Activated CD8-positive, alpha-beta T cell treated with anti-CD3 and anti-CD28 coated beads, Interleukin-2, amount 10 ng/mL, durations not matched to agents 7 days and 5 days (primary cell): ENCODE measurements around the gene HMX3. TPM values are rescaled to one million over a fixed set of nuclear protein-coding genes. Genes with fewer than 3 reads are reported as not detected.
A peak's percentile ranks its signal among the peaks of the same experiment; 100 is the strongest.

Experiments used
- ATAC-seq: fragments of 150-1000 bp; cut with Tn5 transposase; one replicate; pipeline ENCODE4 v1.10.0; 2021; ENCODE audit warnings: moderate library complexity
- CTCF ChIA-PET: fragments of 350-600 bp; sonication (Branson Sonifier 250); formaldehyde crosslinking; loops from one replicate; lab custom pipeline; 2021; ENCODE audit warnings: antibody characterized with exemption; lab: Charles Lee
- POLR2A ChIA-PET: fragments of 350-600 bp; sonication (Branson Sonifier 250); formaldehyde crosslinking; loops from one replicate; lab custom pipeline; 2021; ENCODE audit warnings: antibody characterized with exemption; lab: Charles Lee
- DNase-seq: peaks from one replicate; pipeline ENCODE4 v3.0.0-alpha.2; 2020
- H3K27ac Mint-ChIP-seq: one replicate; pipeline ENCODE4 v1.8.0; 2021; ENCODE audit warnings: mild to moderate bottlenecking, mixed read lengths
- H3K27me3 Mint-ChIP-seq: one replicate; pipeline ENCODE4 v1.8.0; 2021; ENCODE audit warnings: low read depth, mixed read lengths
- H3K36me3 Mint-ChIP-seq: one replicate; pipeline ENCODE4 v1.8.0; 2021; ENCODE audit warnings: low read depth, mixed read lengths
- H3K4me1 Mint-ChIP-seq: one replicate; pipeline ENCODE4 v1.8.0; 2021; ENCODE audit warnings: low read depth, mixed read lengths
- H3K4me3 Mint-ChIP-seq: one replicate; pipeline ENCODE4 v1.8.0; 2021; ENCODE audit warnings: mild to moderate bottlenecking, mixed read lengths
- H3K9me3 Mint-ChIP-seq: one replicate; pipeline ENCODE4 v1.8.0; 2022; ENCODE audit warnings: mixed read lengths; ENCODE audit not compliant: insufficient read depth
- total RNA-seq, 2 experiments: library from RNA; stranded (reverse); gene quantifications; one replicate each; pipeline ENCODE4 v1.2.3, GENCODE V29; 2021

Gene HMX3
- total RNA-seq, 2 experiments from 2014 or later = not detected

- Mint-ChIP-seq H3K4me3 (peak overlapping the region; percentile 62), H3K4me1 (peaks cover 59% of the 10 kb centered on the region), H3K27me3 (peaks cover 41% of the 10 kb centered on the region), H3K9me3 (peaks cover 5% of the 10 kb centered on the region), H3K36me3 (peaks cover 20% of the 10 kb centered on the region), H3K27ac (no peak overlapping the region)
- ChIA-PET CTCF (interaction anchor here (0.9 to 5.4 kb wide), 4 partner anchors 9 to 17 kb away, joined by 3 to 32 read pairs (median 4); no protein-coding TSS in a partner anchor), POLR2A (interaction anchor here (1.2 to 2.5 kb wide), 3 partner anchors 10 to 16 kb away, joined by 3 to 8 read pairs (median 6); no protein-coding TSS in a partner anchor)
- ATAC-seq (no peak), DNase-seq (no peak)
These were observed 14.7 kb downstream of the HMX3 start for GRCh38 chr10:123150271-123150985.

- H3K27me3 Mint-ChIP-seq = peaks cover 35% of the 10 kb centered on the region
- H3K36me3 Mint-ChIP-seq = peaks cover 28% of the 10 kb centered on the region
- peak overlapping the region; percentile 62 for H3K4me3 Mint-ChIP-seq
- ATAC-seq = no peak
- peaks cover 5% of the 10 kb centered on the region for H3K9me3 Mint-ChIP-seq
- ChIA-PET POLR2A (interaction anchor here (1.2 to 2.5 kb wide), 3 partner anchors 9 to 17 kb away, joined by 3 to 8 read pairs (median 6); no protein-coding TSS in a partner anchor), CTCF (interaction anchor here (0.9 to 5.4 kb wide), 4 partner anchors 10 to 91 kb away, joined by 3 to 32 read pairs (median 4); no protein-coding TSS in a partner anchor)
- H3K4me1 Mint-ChIP-seq = peaks cover 59% of the 10 kb centered on the region
- no peak for DNase-seq
- H3K27ac Mint-ChIP-seq = no peak overlapping the region
These were observed 15.4 kb downstream of the HMX3 start for GRCh38 chr10:123150986-123151736.

DNA sequence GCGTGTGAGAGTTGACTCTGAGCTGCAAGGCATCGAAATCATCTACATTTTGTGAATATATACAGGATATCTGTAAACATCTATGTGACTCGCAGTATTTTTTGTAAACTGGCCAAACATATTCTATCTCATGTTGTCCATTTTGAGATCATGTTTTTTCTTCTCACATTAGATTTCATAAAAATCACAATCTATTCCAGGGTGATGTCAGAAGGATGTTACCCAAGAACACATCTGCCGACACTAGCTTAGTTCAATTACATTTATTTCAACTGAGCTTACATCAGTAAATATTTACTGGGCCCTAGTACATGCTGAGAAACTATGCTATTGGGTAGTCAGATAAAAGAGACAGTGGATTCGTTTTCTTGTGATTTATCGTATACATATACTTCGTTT is 16.0 kb downstream of the HMX3 start:
- POLR2A ChIA-PET = interaction anchor here (1.9 kb wide), 1 partner anchor 9 kb away, joined by 6 read pairs; no protein-coding TSS in a partner anchor
- Mint-ChIP-seq H3K27me3 (peaks cover 32% of the 10 kb centered on the region), H3K27ac (no peak overlapping the region), H3K4me1 (peaks cover 64% of the 10 kb centered on the region), H3K9me3 (peaks cover 5% of the 10 kb centered on the region), H3K4me3 (peak overlapping the region; percentile 62), H3K36me3 (peaks cover 33% of the 10 kb centered on the region)
- DNase-seq (no peak), ATAC-seq (no peak)
- CTCF ChIA-PET = interaction anchor here (1.2 to 5.4 kb wide), 3 partner anchors 11 to 90 kb away, joined by 3 to 32 read pairs (median 5); no protein-coding TSS in a partner anchor

GRCh38 chr10:123153486-123154091 is 17.8 kb downstream of the HMX3 start:
- ChIA-PET POLR2A (interaction anchor here (0.6 to 1.4 kb wide), 17 partner anchors 8 to 199 kb away, joined by 3 to 11 read pairs (median 4); partner anchors contain the start of genes ACADSB, C10orf88 and IKZF5), CTCF (interaction anchor here (0.7 to 5.4 kb wide), 7 partner anchors 8 to 173 kb away, joined by 3 to 32 read pairs (median 5); partner anchors contain the start of gene PSTK)
- H3K4me1 Mint-ChIP-seq = peaks cover 76% of the 10 kb centered on the region
- H3K9me3 Mint-ChIP-seq = peaks cover 5% of the 10 kb centered on the region
- H3K36me3 Mint-ChIP-seq = peaks cover 52% of the 10 kb centered on the region
- DNase-seq = no peak
- peak overlapping the region; percentile 99 for H3K27ac Mint-ChIP-seq
- H3K27me3 Mint-ChIP-seq = peaks cover 22% of the 10 kb centered on the region
- no peak for ATAC-seq
- peak overlapping the region; percentile 96 for H3K4me3 Mint-ChIP-seq

GRCh38 chr10:123154092-123154710 is 18.4 kb downstream of the HMX3 start, which contains the start of gene BUB3:
Gene BUB3 (plus strand): TSS chr10:123154402. CDS start chr10:123154918, 516 bp downstream.
- Mint-ChIP-seq H3K4me3 (peak within 1 kb of the TSS; percentile 96), H3K4me1 (peaks cover 76% of the 10 kb centered on the region), H3K36me3 (peaks cover 54% of the 10 kb centered on the region), H3K27ac (peak within 1 kb of the TSS; percentile 99), H3K27me3 (peaks cover 16% of the 10 kb centered on the region), H3K9me3 (peaks cover 5% of the 10 kb centered on the region)
- DNase-seq (peak; percentile 98), ATAC-seq (peak; percentile 96)
- CTCF ChIA-PET = interaction anchor here (0.7 to 5.4 kb wide), 7 partner anchors 9 to 174 kb away, joined by 3 to 32 read pairs (median 5); partner anchors contain the start of gene PSTK
- POLR2A ChIA-PET = interaction anchor here (0.6 to 1.4 kb wide), 16 partner anchors 9 to 145 kb away, joined by 3 to 11 read pairs (median 4); partner anchors contain the start of genes ACADSB and IKZF5

- ATAC-seq (peak; percentile 48), DNase-seq (peak; percentile 68)
- POLR2A ChIA-PET = interaction anchor here (0.9 to 1.3 kb wide), 4 partner anchors 8 to 70 kb away, joined by 3 to 4 read pairs (median 4); no protein-coding TSS in a partner anchor
- H3K9me3 Mint-ChIP-seq = peaks cover 5% of the 10 kb centered on the region
- peak overlapping the region; percentile 96 for H3K4me3 Mint-ChIP-seq
- peaks cover 60% of the 10 kb centered on the region for H3K36me3 Mint-ChIP-seq
- H3K4me1 Mint-ChIP-seq = peaks cover 80% of the 10 kb centered on the region
- H3K27ac Mint-ChIP-seq = peak overlapping the region; percentile 99
- CTCF ChIA-PET = interaction anchor here (1.8 to 5.4 kb wide), 2 partner anchors 22 to 175 kb away, joined by 5 to 32 read pairs; partner anchors contain the start of gene PSTK
- peaks cover 13% of the 10 kb centered on the region for H3K27me3 Mint-ChIP-seq
These were observed 19.1 kb downstream of the HMX3 start for GRCh38 chr10:123154711-123155505.

- POLR2A ChIA-PET = no interaction called here
- no peak for ATAC-seq
- Mint-ChIP-seq H3K27ac (peak overlapping the region; percentile 31), H3K4me1 (peaks cover 81% of the 10 kb centered on the region), H3K36me3 (peaks cover 67% of the 10 kb centered on the region), H3K27me3 (peaks cover 3% of the 10 kb centered on the region), H3K9me3 (peaks cover 5% of the 10 kb centered on the region), H3K4me3 (peak overlapping the region; percentile 96)
- no peak for DNase-seq
- CTCF ChIA-PET = interaction anchor here (0.8 to 1.6 kb wide), 3 partner anchors 9 to 12 kb away, joined by 3 to 4 read pairs (median 3); no protein-coding TSS in a partner anchor
These were observed 20.3 kb downstream of the HMX3 start for GRCh38 chr10:123156078-123156477.

- Mint-ChIP-seq H3K9me3 (peaks cover 5% of the 10 kb centered on the region), H3K27me3 (no peaks in the 10 kb centered on the region), H3K27ac (peak overlapping the region; percentile 12), H3K4me1 (peaks cover 79% of the 10 kb centered on the region), H3K36me3 (peaks cover 76% of the 10 kb centered on the region), H3K4me3 (peak overlapping the region; percentile 96)
- ChIA-PET CTCF (interaction anchor here (1.4 kb wide), 1 partner anchor 84 kb away, joined by 4 read pairs; no protein-coding TSS in a partner anchor), POLR2A (no interaction called here)
- no peak for ATAC-seq
- no peak for DNase-seq
These were observed 21.4 kb downstream of the HMX3 start for GRCh38 chr10:123157210-123157609.

- H3K27ac Mint-ChIP-seq = peak overlapping the region; percentile 8
- H3K4me3 Mint-ChIP-seq = peak overlapping the region; percentile 62
- CTCF ChIA-PET = interaction anchor here (0.7 to 1.5 kb wide), 3 partner anchors 13 to 116 kb away, joined by 3 to 4 read pairs (median 3); no protein-coding TSS in a partner anchor
- H3K36me3 Mint-ChIP-seq = peaks cover 87% of the 10 kb centered on the region
- no peaks in the 10 kb centered on the region for H3K27me3 Mint-ChIP-seq
- no peak for ATAC-seq
- POLR2A ChIA-PET = interaction anchor here (0.6 to 1.3 kb wide), 2 partner anchors 11 to 66 kb away, joined by 3 to 4 read pairs; no protein-coding TSS in a partner anchor
- no peak for DNase-seq
- peaks cover 73% of the 10 kb centered on the region for H3K4me1 Mint-ChIP-seq
- peaks cover under 1% of the 10 kb centered on the region for H3K9me3 Mint-ChIP-seq
These were observed 22.9 kb downstream of the HMX3 start for GRCh38 chr10:123158682-123159081.
